Astrocyte (in vitro differentiated cells and primary cell): ENCODE results near the gene MLH1. TPM values are rescaled to one million over a fixed set of nuclear protein-coding genes. Genes with fewer than 3 reads are reported as not detected.

ENCODE experiments used
- DNase-seq: peaks from one replicate; pipeline ENCODE4 v3.0.0-alpha.2; 2010; ENCODE audit warnings: low read depth
- FAIRE-seq: peaks from 2 replicates; lab custom pipeline; 2011; peaks lifted over from hg19 to GRCh38; lab: Jason Lieb, UNC
- H2AFZ ChIP-seq: 2 replicates; pipeline ENCODE4 v1.6.0; 2012; ENCODE audit warnings: low read depth, low read length, inconsistent platforms
- H3K27ac ChIP-seq: 2 replicates; pipeline ENCODE4 v1.5.1; 2011; ENCODE audit warnings: low read depth, low read length, inconsistent platforms
- H3K27me3 ChIP-seq: 2 replicates; pipeline ENCODE4 v1.6.0; 2011; ENCODE audit warnings: low read length, inconsistent platforms; ENCODE audit not compliant: insufficient read depth
- H3K36me3 ChIP-seq: 2 replicates; pipeline ENCODE4 v1.5.1; 2011; ENCODE audit warnings: low read length, inconsistent platforms; ENCODE audit not compliant: insufficient read depth
- H3K4me1 ChIP-seq: 2 replicates; pipeline ENCODE4 v1.5.1; 2011; ENCODE audit warnings: low read length, inconsistent platforms; ENCODE audit not compliant: insufficient read depth
- H3K4me2 ChIP-seq: 2 replicates; pipeline ENCODE4 v1.6.0; 2012; ENCODE audit warnings: low read length, inconsistent platforms
- H3K4me3 ChIP-seq: 2 replicates; pipeline ENCODE4 v1.5.1; 2011; ENCODE audit warnings: low read depth, mild to moderate bottlenecking, low read length, inconsistent platforms; ENCODE audit not compliant: insufficient read depth
- H3K79me2 ChIP-seq: 2 replicates; pipeline ENCODE4 v1.6.0; 2012; ENCODE audit warnings: mild to moderate bottlenecking, low read length, inconsistent platforms; ENCODE audit not compliant: insufficient read depth
- H3K9ac ChIP-seq: 2 replicates; pipeline ENCODE4 v1.6.0; 2012; ENCODE audit warnings: mild to moderate bottlenecking, low read length, inconsistent platforms
- H3K9me3 ChIP-seq: 2 replicates; pipeline ENCODE4 v1.5.1; 2012; ENCODE audit warnings: low read depth, mild to moderate bottlenecking, low read length, inconsistent platforms; ENCODE audit not compliant: insufficient read depth
- H4K20me1 ChIP-seq: 2 replicates; pipeline ENCODE4 v1.6.0; 2012; ENCODE audit warnings: low read length, inconsistent platforms; ENCODE audit not compliant: insufficient read depth
- H3K27ac Mint-ChIP-seq: one replicate; pipeline ENCODE4 v1.8.0; 2021; ENCODE audit warnings: mild to moderate bottlenecking, mixed read lengths; ENCODE audit not compliant: unreplicated experiment
- H3K27me3 Mint-ChIP-seq: one replicate; pipeline ENCODE4 v1.8.0; 2021; ENCODE audit warnings: low read depth, mixed read lengths; ENCODE audit not compliant: unreplicated experiment
- H3K36me3 Mint-ChIP-seq: one replicate; pipeline ENCODE4 v1.8.0; 2021; ENCODE audit warnings: low read depth, mixed read lengths; ENCODE audit not compliant: unreplicated experiment
- H3K4me1 Mint-ChIP-seq: one replicate; pipeline ENCODE4 v1.8.0; 2021; ENCODE audit warnings: low read depth, mixed read lengths; ENCODE audit not compliant: unreplicated experiment
- H3K4me3 Mint-ChIP-seq: one replicate; pipeline ENCODE4 v1.8.0; 2021; ENCODE audit warnings: mild to moderate bottlenecking, moderate library complexity, mixed read lengths; ENCODE audit not compliant: unreplicated experiment
- H3K9me3 Mint-ChIP-seq: one replicate; pipeline ENCODE4 v1.8.0; 2021; ENCODE audit warnings: mild to moderate bottlenecking, mixed read lengths; ENCODE audit not compliant: unreplicated experiment
- CTCF ChIP-seq: IDR thresholded peaks from 2 replicates; pipeline ENCODE4 v1.5.1; 2011; ENCODE audit warnings: low read depth, mild to moderate bottlenecking, inconsistent platforms, low read length, moderate library complexity; ENCODE audit not compliant: insufficient read depth
- EZH2 ChIP-seq: IDR thresholded peaks from 2 replicates; pipeline ENCODE4 v1.6.1; 2012; ENCODE audit warnings: mild to moderate bottlenecking, low read length, inconsistent platforms; ENCODE audit not compliant: insufficient read depth
- total RNA-seq: library from RNA; stranded (reverse); gene quantifications from 2 replicates; pipeline ENCODE4 v1.2.1, GENCODE V29; 2021

MLH1 gene
- total RNA-seq, 1 donor from 2014 or later, result 32.0 TPM

DNA sequence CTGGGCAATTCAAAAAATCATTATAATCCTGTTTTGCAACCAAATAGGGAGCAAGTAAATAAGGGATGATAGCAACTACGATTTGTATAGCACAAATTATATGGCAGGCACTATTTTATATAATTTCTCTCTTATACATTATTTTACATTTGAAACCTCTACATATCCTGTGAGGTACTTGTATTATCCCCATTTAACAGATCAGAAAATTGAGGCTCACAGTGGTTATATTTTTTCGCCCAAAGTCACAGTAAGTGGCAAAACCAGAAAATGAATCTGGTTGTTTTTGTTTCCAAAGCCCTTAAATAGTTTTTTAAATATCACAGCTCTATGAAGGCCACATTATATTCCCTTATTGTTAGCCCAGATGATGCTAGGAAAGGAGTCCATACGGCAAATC, 74.3 kb downstream of the MLH1 start:
- FAIRE-seq, result no peak
- H3K36me3 Mint-ChIP-seq, result peaks cover 19% of the 10 kb centered on the region

DNA sequence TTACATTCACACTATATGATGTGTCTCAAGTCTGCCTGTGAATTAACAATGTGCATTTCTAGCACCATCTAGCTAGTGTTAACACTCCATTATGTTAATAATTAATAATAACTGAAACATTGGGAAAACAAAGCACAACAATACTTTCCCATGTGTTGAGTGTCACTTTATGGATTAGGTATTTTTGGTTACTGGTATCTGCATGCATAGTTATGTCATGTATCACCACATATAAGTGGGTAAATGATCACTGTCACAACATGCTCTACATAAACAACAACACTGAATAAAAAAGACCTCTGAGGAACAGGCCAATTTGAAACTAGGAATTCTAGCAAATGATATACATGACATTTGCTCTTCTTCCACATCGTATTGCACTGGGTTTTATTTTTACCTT, 74.7 kb downstream of the MLH1 start:
- H3K36me3 Mint-ChIP-seq, result peaks cover 19% of the 10 kb centered on the region
- no peak overlapping the region for H3K4me3 Mint-ChIP-seq
- Histone ChIP-seq H4K20me1 (peaks cover 6% of the 10 kb centered on the region), H3K79me2 (no peaks in the 10 kb centered on the region), H2AFZ (no peak overlapping the region), H3K4me2 (no peak overlapping the region), H3K36me3 (peaks cover 15% of the 10 kb centered on the region), H3K9me3 (no peaks in the 10 kb centered on the region), H3K27me3 (no peaks in the 10 kb centered on the region), H3K27ac (no peak overlapping the region), H3K4me1 (peaks cover 15% of the 10 kb centered on the region), H3K9ac (no peak overlapping the region), H3K4me3 (no peak overlapping the region)
- no peak overlapping the region for H3K27ac Mint-ChIP-seq
- FAIRE-seq (no peak), DNase-seq (no peak)
- H3K4me1 Mint-ChIP-seq, result peaks cover 27% of the 10 kb centered on the region
- TF ChIP-seq EZH2 (no peak), CTCF (no peak)
- H3K27me3 Mint-ChIP-seq, result no peaks in the 10 kb centered on the region
- H3K9me3 Mint-ChIP-seq, result peaks cover 2% of the 10 kb centered on the region

More for the DNA sequence above, 74.3 kb downstream of the MLH1 start:
- H3K36me3 ChIP-seq, result peaks cover 20% of the 10 kb centered on the region
- peaks cover 2% of the 10 kb centered on the region for H3K9me3 Mint-ChIP-seq
- H3K27me3 Mint-ChIP-seq, result no peaks in the 10 kb centered on the region
- H3K4me1 Mint-ChIP-seq, result peaks cover 24% of the 10 kb centered on the region
- H4K20me1 ChIP-seq, result peaks cover 4% of the 10 kb centered on the region
- no peak overlapping the region for H3K27ac ChIP-seq
- H3K4me2 ChIP-seq, result no peak overlapping the region
- no peaks in the 10 kb centered on the region for H3K27me3 ChIP-seq
- no peaks in the 10 kb centered on the region for H3K9me3 ChIP-seq
- H2AFZ ChIP-seq, result no peak overlapping the region
- no peak for TF ChIP-seq EZH2
- TF ChIP-seq CTCF, result no peak
- H3K79me2 ChIP-seq, result no peaks in the 10 kb centered on the region
- H3K4me1 ChIP-seq, result peaks cover 10% of the 10 kb centered on the region
- H3K9ac ChIP-seq, result no peak overlapping the region
- no peak for DNase-seq
- H3K4me3 Mint-ChIP-seq, result no peak overlapping the region
- no peak overlapping the region for H3K4me3 ChIP-seq
- no peak overlapping the region for H3K27ac Mint-ChIP-seq

DNA sequence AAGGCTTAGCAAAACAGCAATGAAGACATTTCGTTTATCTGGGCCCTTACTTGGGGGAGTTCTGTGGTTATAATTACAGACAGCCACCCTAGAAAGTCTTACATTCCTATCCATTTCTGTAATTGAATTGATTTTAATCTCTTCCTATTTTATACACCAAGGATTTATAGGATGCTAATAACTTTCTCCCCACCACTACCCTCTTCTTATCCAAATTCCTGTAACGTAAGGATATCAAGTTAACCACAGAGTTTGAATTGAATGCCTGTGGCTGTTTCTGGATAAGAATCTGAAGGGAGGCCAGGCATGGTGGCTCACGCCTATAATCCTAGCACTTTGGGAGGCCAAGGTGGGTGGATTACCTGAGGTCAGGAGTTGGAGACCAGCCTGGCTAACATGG, 78.6 kb downstream of the MLH1 start:
- Mint-ChIP-seq H3K27ac (peak overlapping the region; percentile 80), H3K36me3 (peaks cover 16% of the 10 kb centered on the region)
- H3K27ac ChIP-seq, result no peak overlapping the region

More for the DNA sequence above, 78.6 kb downstream of the MLH1 start:
- Histone ChIP-seq H2AFZ (no peak overlapping the region), H3K36me3 (peaks cover 6% of the 10 kb centered on the region), H3K4me2 (peak overlapping the region; percentile 16), H3K9ac (no peak overlapping the region), H3K27me3 (no peaks in the 10 kb centered on the region), H3K4me1 (peaks cover 30% of the 10 kb centered on the region), H3K4me3 (no peak overlapping the region), H3K79me2 (no peaks in the 10 kb centered on the region), H3K9me3 (no peaks in the 10 kb centered on the region), H4K20me1 (peaks cover 3% of the 10 kb centered on the region)
- TF ChIP-seq EZH2 (no peak), CTCF (no peak)
- H3K4me1 Mint-ChIP-seq, result peaks cover 33% of the 10 kb centered on the region
- no peaks in the 10 kb centered on the region for H3K27me3 Mint-ChIP-seq
- H3K9me3 Mint-ChIP-seq, result peaks cover 2% of the 10 kb centered on the region
- FAIRE-seq, result peak; percentile 29
- peak; percentile 86 for DNase-seq
- no peak overlapping the region for H3K4me3 Mint-ChIP-seq
